Hematopoietic multipotent progenitor cell (in vitro differentiated cells): ENCODE data around the gene MET. TPM values are rescaled to one million over a fixed set of nuclear protein-coding genes. Genes with fewer than 3 reads are reported as not detected.

Experiments
- DNase-seq, 3 donors: peaks; one replicate each; pipeline ENCODE4 v3.0.0-alpha.2; 2011 to 2015; ENCODE audit warnings: low read depth in 2 of 3, low spot score in 2 of 3
- total RNA-seq: library from RNA; depleted of rRNA; stranded (reverse); fragments of >200 nt; gene quantifications from one replicate; pipeline ENCODE4 v1.2.3, GENCODE V29; 2012

MET gene
- total RNA-seq, 1 donor = under 0.01 TPM

DNA sequence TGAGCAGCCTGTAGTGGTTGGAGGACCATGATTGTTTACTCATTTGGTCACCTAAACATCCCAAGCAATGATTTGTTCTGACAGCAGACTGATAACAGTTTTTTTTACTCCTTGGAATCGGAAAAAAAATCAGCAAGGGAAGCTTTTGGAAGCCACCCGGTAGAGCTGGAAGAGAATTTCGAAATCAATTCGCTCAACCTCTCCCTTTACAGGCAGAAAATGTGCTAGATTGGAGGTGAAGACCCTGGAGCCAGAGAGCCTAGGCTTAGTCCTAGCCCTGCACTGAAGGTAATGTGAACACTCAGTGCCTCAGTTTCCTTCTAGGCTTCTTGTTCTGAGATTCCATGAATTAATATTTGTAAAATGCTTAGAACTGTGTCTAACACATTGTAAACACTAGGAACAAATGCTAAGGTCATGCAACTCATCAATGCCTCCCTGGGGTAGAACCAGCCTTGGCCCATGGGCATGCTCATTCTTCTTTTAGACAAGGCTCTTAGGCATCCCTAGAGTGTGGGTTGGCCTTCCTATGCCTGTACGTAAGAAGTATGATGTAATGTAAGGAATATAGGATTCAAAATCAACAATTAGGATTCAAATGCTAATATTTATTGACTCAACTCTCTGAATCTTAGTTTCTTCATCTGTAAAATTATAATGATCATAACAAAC lies 52.7 kb downstream of the MET start:
- no peak for DNase-seq

DNA sequence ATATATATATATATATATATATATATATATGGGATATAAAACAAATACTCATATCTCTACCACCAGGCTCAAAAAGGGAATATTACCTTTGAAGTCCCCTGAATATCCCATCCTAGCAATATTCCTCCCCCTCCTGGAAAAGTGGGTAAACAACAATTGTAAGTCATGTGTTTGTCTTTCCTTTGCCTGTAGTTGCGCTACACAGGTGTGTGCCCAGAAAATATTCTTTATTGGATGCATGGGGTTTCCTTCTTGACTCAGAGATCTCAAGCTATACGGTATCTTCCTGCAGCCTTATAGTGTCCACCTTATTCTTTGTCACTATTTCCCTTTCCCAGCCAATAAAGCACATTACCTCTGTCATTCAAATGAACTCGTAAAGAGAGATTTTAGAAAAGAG lies 54.2 kb downstream of the MET start:
- DNase-seq = no peak

DNA sequence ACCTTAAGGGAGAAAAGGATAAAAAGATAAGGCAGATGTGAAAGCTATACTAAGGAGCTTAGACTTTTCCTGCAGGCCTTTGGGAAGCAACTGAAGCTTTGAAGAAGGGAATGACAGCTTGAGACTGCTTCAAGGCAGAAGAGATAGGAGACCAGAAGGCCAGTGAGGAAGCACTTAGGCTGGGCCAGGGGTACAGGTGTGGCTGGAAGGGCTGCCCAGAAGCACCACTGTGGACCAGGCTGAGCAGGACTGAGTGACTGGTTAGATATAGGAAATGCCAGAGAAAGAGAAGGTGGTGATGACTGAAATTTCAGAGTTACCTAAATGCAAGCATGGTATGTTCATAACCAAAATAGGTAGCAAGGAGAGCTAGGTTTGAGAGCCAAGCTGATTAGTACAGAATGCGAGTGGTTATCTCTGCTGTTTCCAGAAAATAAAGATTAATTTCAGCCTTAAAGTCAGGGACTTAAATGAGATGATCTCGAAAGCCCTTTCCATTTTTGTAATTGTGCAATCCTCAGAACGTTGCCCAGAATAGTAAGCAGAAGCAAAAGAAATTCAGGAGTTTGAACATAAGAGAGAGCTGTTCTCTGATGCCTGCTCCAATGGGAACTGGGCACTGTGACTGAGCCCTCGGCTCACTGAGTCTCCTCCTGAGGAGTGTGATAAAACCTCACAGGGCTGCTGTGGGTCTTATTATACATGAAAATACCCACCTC lies 54.9 kb downstream of the MET start:
- DNase-seq = no peak

GRCh38 chr7:116727432-116728009 lies 55.5 kb downstream of the MET start:
- DNase-seq = no peak

- no peak for DNase-seq
Observed at GRCh38 chr7:116728413-116728812, 56.4 kb downstream of the MET start.

- DNase-seq = no peak
Observed at GRCh38 chr7:116730097-116731022, 58.4 kb downstream of the MET start.

DNA sequence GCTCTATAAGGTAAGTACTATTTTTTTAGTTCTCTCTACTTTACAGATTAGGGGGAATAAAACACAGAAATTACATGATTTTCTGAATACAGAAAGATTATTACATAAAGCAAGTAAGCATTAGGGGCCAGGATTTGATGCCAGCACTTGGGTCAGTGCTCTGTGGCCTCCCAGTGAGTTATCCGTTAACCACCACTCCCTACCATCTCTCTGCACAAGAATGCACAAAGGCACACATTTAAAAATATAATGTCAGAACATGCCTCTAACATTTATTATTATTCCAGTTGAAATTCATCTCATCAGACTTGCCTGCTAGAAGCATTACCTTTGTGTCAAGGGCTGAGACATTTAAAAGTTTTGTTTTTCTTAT lies 59.0 kb downstream of the MET start:
- no peak for DNase-seq

DNA sequence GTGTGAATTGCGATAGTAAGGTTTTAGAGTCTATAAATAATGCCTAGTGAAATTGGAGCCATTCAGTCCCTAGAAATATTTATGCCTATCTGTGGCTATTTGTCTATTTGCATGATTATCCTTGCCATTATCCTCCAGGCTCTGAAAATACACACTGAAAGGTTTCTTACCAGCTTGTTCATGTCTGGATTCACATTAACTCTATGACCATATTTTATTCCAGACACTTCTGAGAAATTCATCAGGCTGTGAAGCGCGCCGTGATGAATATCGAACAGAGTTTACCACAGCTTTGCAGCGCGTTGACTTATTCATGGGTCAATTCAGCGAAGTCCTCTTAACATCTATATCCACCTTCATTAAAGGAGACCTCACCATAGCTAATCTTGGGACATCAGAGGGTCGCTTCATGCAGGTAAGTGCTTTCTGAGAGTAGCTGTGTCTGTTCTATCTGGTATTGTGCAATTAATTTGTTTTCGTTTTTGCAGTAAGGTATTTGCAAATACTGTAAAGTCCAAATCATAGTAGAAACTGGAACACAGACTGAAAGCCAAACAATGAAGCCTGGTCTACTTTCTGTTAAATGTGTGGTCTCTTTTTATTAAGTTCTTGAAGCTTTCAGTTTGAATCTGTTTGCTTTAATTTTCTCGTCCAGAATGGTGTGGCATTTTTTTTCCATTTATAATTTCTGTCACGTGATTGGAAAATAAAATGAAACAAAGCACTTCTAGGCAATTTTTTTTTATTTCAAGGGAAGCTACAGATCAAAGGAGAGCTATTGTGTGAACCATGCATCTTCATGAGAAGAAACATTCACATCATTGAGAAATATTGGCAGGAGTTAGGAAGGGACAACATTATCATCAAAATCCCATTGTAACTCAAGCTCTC lies 59.7 kb downstream of the MET start:
- no peak for DNase-seq

- DNase-seq = no peak
Observed at GRCh38 chr7:116732788-116733694, 61.0 kb downstream of the MET start.

- no peak for DNase-seq
Observed at GRCh38 chr7:116733924-116734580, 62.1 kb downstream of the MET start.

- DNase-seq = no peak
Observed at GRCh38 chr7:116734710-116735109, 62.7 kb downstream of the MET start.

DNA sequence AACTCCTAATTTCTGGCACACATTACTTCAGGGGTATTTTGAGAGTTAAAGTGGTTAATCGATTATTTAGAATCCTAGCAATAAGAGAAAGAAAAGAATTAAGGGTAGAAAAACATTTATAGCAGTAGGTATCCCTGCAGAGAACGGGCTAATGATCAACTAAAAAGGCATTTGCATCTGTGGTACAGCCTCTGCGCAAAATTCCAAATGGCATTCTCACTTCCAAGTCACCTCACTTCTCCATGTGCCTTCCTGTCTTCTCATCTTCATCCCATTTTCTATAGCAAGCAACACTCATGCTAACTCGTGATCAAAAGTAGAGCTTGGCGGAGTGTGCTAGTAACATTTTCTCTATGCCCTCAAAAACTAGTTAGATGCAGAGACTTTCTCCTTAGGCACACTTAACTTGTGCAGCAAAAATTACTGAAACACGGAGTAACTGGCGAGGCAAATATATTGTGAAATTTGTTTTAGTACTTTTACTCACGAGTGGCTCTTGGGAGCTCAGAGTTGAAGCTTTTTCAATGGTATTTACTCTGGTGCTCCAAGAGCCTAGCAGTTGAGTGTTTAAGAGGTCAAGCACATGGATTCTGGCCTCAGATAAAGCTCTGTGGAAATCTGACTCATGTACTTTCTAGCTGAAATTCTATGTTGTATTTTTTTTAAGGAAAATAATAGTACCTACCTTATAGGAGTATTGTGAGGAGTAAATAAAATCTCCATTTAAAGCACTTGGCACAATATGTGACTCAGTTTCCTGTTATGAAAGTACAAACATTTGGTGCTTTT lies 65.1 kb downstream of the MET start:
- no peak for DNase-seq

DNA sequence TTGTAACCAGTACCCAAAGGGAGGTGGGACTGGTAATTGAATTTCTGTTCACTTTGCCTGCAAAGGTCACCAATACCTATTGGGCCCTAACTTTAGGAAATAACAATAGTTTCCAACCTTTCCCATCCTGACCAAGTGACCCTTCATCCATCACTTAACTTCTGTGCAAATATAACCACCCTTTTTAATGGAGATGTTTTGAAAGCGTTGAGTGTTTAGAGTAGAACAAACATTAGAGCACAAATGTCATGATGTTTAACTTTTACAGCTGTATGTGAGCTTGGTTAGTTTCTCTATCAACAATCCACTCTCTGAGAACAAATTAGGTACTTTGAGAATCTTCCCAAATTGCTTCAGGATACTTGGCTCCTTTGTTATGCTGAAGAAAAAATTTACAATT lies 66.4 kb downstream of the MET start:
- DNase-seq = no peak

GRCh38 chr7:116739307-116739706 lies 67.3 kb downstream of the MET start:
- no peak for DNase-seq

DNA sequence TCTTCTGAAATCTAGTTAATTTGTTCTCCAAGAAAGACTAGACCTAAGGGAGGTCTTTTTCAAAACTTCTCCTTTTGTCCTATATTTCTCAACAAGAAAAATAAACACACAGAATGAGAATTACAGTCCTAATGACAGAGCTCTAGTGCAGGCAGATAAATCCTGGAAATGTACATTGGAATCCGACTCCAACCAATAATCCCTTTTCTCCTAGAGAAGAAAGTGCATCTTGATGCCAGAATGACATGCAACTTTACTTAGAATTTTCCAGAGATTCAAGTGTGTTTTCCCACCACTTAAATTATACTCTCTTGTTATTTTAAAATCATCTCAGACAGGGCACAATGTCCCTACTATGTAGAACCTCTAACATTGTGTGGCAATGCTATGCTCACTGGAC lies 68.2 kb downstream of the MET start:
- DNase-seq = no peak

DNA sequence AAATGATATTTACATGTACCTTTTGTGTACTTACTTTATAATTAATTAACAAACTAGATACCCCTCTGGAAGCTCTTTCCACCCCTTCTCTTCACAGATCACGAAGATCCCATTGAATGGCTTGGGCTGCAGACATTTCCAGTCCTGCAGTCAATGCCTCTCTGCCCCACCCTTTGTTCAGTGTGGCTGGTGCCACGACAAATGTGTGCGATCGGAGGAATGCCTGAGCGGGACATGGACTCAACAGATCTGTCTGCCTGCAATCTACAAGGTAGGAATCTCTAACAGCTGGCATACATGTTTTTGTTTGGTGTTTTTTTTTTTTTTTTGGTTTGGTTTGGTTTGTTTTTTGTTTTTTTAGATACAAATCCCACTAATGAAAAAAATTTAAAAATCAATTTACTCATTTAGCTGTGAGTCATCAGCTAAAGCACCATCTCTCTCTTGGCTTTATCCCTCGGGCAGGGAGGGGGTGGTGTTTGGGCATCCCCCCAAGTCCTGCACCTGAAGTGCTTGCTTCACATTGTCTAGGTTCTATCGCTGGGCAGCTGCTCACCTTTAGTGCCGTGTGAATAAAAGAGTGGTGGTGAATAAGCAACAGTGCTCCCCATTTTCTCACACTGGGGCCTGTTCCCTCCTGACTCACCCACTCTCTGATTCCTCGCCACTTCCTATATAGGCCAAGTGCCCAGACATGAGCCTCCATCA lies 68.9 kb downstream of the MET start:
- DNase-seq = no peak

GRCh38 chr7:116741625-116742316 lies 69.8 kb downstream of the MET start:
- DNase-seq = no peak
